ENCODE data around the gene BMPR1A. TPM values are rescaled to one million over a fixed set of nuclear protein-coding genes. Genes with fewer than 3 reads are reported as not detected.
"Not testable (repeated sequence)": the region's sequence is repeated elsewhere in the genome, so short reads cannot be mapped to it uniquely, and the experiment has no call there.

The BMPR1A gene
- total RNA-seq, 2 experiments from 2014 or later, result 8.9 to 11.7 TPM

GRCh38 chr10:86735278-86735677 is 21.1 kb upstream of the BMPR1A start:
- DNase-seq; H3K9me3 Mint-ChIP-seq; H3K4me1 Mint-ChIP-seq; H3K27me3 Mint-ChIP-seq; H3K36me3 Mint-ChIP-seq (ENCODE audit: low read depth); H3K27ac Mint-ChIP-seq; H3K4me3 Mint-ChIP-seq; POLR2A ChIA-PET: not testable (repeated sequence)
- CTCF ChIA-PET, result interaction anchor here (1.2 kb wide), 1 partner anchor 25 kb away, joined by 3 read pairs; no protein-coding TSS in a partner anchor

GRCh38 chr10:86742230-86742629 is 14.2 kb upstream of the BMPR1A start:
- Mint-ChIP-seq H3K4me3 (no peak overlapping the region), H3K27me3 (peaks cover 3% of the 10 kb centered on the region), H3K9me3 (no peaks in the 10 kb centered on the region), H3K27ac (no peak overlapping the region), H3K4me1 (no peaks in the 10 kb centered on the region), H3K36me3 (ENCODE audit: low read depth) (no peaks in the 10 kb centered on the region)
- ChIA-PET POLR2A (no interaction called here), CTCF (interaction anchor here (1.8 kb wide), 1 partner anchor 10 kb away, joined by 6 read pairs; no protein-coding TSS in a partner anchor)
- no peak for DNase-seq

- H3K27ac Mint-ChIP-seq, result no peak overlapping the region
- CTCF ChIA-PET, result interaction anchor here (1.0 kb wide), 1 partner anchor 10 kb away, joined by 4 read pairs; no protein-coding TSS in a partner anchor
Measured at GRCh38 chr10:86744067-86744725, 12.2 kb upstream of the BMPR1A start.

GRCh38 chr10:86747796-86748581 is 8.4 kb upstream of the BMPR1A start:
- H3K4me1 Mint-ChIP-seq, result peaks cover 9% of the 10 kb centered on the region
- no peaks in the 10 kb centered on the region for H3K9me3 Mint-ChIP-seq
- H3K4me3 Mint-ChIP-seq, result no peak overlapping the region
- no peaks in the 10 kb centered on the region for H3K27me3 Mint-ChIP-seq
- CTCF ChIA-PET, result no interaction called here
- no peaks in the 10 kb centered on the region for H3K36me3 Mint-ChIP-seq (ENCODE audit: low read depth)
- POLR2A ChIA-PET, result no interaction called here
- no peak for DNase-seq
- no peak overlapping the region for H3K27ac Mint-ChIP-seq

More at GRCh38 chr10:86744067-86744725, 12.2 kb upstream of the BMPR1A start:
- H3K36me3 Mint-ChIP-seq (ENCODE audit: low read depth), result no peaks in the 10 kb centered on the region
- H3K27me3 Mint-ChIP-seq, result peaks cover 3% of the 10 kb centered on the region
- no peak overlapping the region for H3K4me3 Mint-ChIP-seq
- no peaks in the 10 kb centered on the region for H3K9me3 Mint-ChIP-seq
- no peak for DNase-seq
- H3K4me1 Mint-ChIP-seq, result no peaks in the 10 kb centered on the region
- POLR2A ChIA-PET, result no interaction called here

- no peak for DNase-seq
- H3K27me3 Mint-ChIP-seq, result peaks cover 9% of the 10 kb centered on the region
- H3K9me3 Mint-ChIP-seq, result no peaks in the 10 kb centered on the region
- no peak overlapping the region for H3K27ac Mint-ChIP-seq
- no peaks in the 10 kb centered on the region for H3K36me3 Mint-ChIP-seq (ENCODE audit: low read depth)
- ChIA-PET CTCF (interaction anchor here (0.6 kb wide), 1 partner anchor 63 kb away, joined by 3 read pairs; no protein-coding TSS in a partner anchor), POLR2A (no interaction called here)
- H3K4me3 Mint-ChIP-seq, result no peak overlapping the region
- peaks cover 23% of the 10 kb centered on the region for H3K4me1 Mint-ChIP-seq
Measured at GRCh38 chr10:86749854-86750253, 6.6 kb upstream of the BMPR1A start.

- POLR2A ChIA-PET, result no interaction called here
- DNase-seq, result no peak
- H3K27ac Mint-ChIP-seq, result no peak overlapping the region
- H3K36me3 Mint-ChIP-seq (ENCODE audit: low read depth), result no peaks in the 10 kb centered on the region
- H3K4me1 Mint-ChIP-seq, result peaks cover 29% of the 10 kb centered on the region
- no peaks in the 10 kb centered on the region for H3K9me3 Mint-ChIP-seq
- no peak overlapping the region for H3K4me3 Mint-ChIP-seq
- CTCF ChIA-PET, result no interaction called here
- H3K27me3 Mint-ChIP-seq, result peaks cover 15% of the 10 kb centered on the region
Measured at GRCh38 chr10:86751477-86751876, 4.9 kb upstream of the BMPR1A start.

GRCh38 chr10:86752311-86752710 is 4.1 kb upstream of the BMPR1A start:
- no peak overlapping the region for H3K27ac Mint-ChIP-seq
- ChIA-PET CTCF (interaction anchor here (1.6 kb wide), 1 partner anchor 10 kb away, joined by 6 read pairs; no protein-coding TSS in a partner anchor), POLR2A (no interaction called here)
- peaks cover 16% of the 10 kb centered on the region for H3K27me3 Mint-ChIP-seq
- H3K36me3 Mint-ChIP-seq (ENCODE audit: low read depth), result no peaks in the 10 kb centered on the region
- no peaks in the 10 kb centered on the region for H3K9me3 Mint-ChIP-seq
- no peak for DNase-seq
- no peak overlapping the region for H3K4me3 Mint-ChIP-seq
- peaks cover 30% of the 10 kb centered on the region for H3K4me1 Mint-ChIP-seq

GRCh38 chr10:86753051-86753450 is 3.4 kb upstream of the BMPR1A start:
- peak overlapping the region; percentile 3 for H3K27ac Mint-ChIP-seq
- no peaks in the 10 kb centered on the region for H3K36me3 Mint-ChIP-seq (ENCODE audit: low read depth)
- no peak for DNase-seq
- H3K4me1 Mint-ChIP-seq, result peaks cover 36% of the 10 kb centered on the region
- H3K4me3 Mint-ChIP-seq, result no peak overlapping the region
- ChIA-PET POLR2A (no interaction called here), CTCF (interaction anchor here (0.6 to 1.6 kb wide), 3 partner anchors 11 to 64 kb away, joined by 3 to 6 read pairs (median 4); no protein-coding TSS in a partner anchor)
- H3K9me3 Mint-ChIP-seq, result no peaks in the 10 kb centered on the region
- peaks cover 23% of the 10 kb centered on the region for H3K27me3 Mint-ChIP-seq

GRCh38 chr10:86753638-86754434 is 2.6 kb upstream of the BMPR1A start:
- Mint-ChIP-seq H3K4me3 (no peak overlapping the region), H3K27me3 (peaks cover 31% of the 10 kb centered on the region), H3K27ac (no peak overlapping the region), H3K9me3 (no peaks in the 10 kb centered on the region), H3K4me1 (peaks cover 43% of the 10 kb centered on the region), H3K36me3 (ENCODE audit: low read depth) (no peaks in the 10 kb centered on the region)
- ChIA-PET POLR2A (interaction anchor here (0.7 kb wide), 1 partner anchor 63 kb away, joined by 3 read pairs; no protein-coding TSS in a partner anchor), CTCF (interaction anchor here (0.6 to 0.8 kb wide), 3 partner anchors 38 to 116 kb away, joined by 3 to 4 read pairs (median 3); no protein-coding TSS in a partner anchor)
- DNase-seq, result no peak

GRCh38 chr10:86755454-86755739 is 1.0 kb upstream of the BMPR1A start:
- POLR2A ChIA-PET, result no interaction called here
- CTCF ChIA-PET, result no interaction called here
- peak overlapping the region; percentile 77 for H3K4me3 Mint-ChIP-seq
- H3K36me3 Mint-ChIP-seq (ENCODE audit: low read depth), result no peaks in the 10 kb centered on the region
- peaks cover 51% of the 10 kb centered on the region for H3K4me1 Mint-ChIP-seq
- DNase-seq, result no peak
- H3K9me3 Mint-ChIP-seq, result no peaks in the 10 kb centered on the region
- H3K27ac Mint-ChIP-seq, result peak overlapping the region; percentile 83
- H3K27me3 Mint-ChIP-seq, result peaks cover 42% of the 10 kb centered on the region

- POLR2A ChIA-PET, result no interaction called here
Measured at GRCh38 chr10:86755740-86756510, 494 bp upstream of the BMPR1A start.

More at GRCh38 chr10:86755740-86756510, 494 bp upstream of the BMPR1A start:
- Mint-ChIP-seq H3K36me3 (ENCODE audit: low read depth) (no peaks in the 10 kb centered on the region), H3K27ac (peak overlapping the region; percentile 46), H3K9me3 (no peaks in the 10 kb centered on the region), H3K4me3 (peak overlapping the region; percentile 77), H3K4me1 (peaks cover 51% of the 10 kb centered on the region), H3K27me3 (peaks cover 42% of the 10 kb centered on the region)
- DNase-seq, result peak; percentile 84
- CTCF ChIA-PET, result no interaction called here
